Measurements from ENCODE around the gene CASQ2. TPM values are rescaled to one million over a fixed set of nuclear protein-coding genes. Genes with fewer than 3 reads are reported as not detected.
A peak's percentile ranks its signal among the peaks of the same experiment; 100 is the strongest.

Gene CASQ2
- total RNA-seq, 1 experiment from 2014 or later, result not detected

GRCh38 chr1:115791816-115792215 lies 23.3 kb upstream of the CASQ2 start:
- no peak overlapping the region for H3K27ac Mint-ChIP-seq (ENCODE audit: low read depth, unreplicated experiment)
- H3K36me3 Mint-ChIP-seq (ENCODE audit: insufficient read depth, unreplicated experiment), result no peaks in the 10 kb centered on the region
- H3K4me3 Mint-ChIP-seq (ENCODE audit: unreplicated experiment), result no peak overlapping the region
- no peak for TF ChIP-seq CTCF (IDR thresholded peaks at IDR 0.05; ENCODE audit: unreplicated experiment)
- DNase-seq (ENCODE audit: unreplicated experiment), result no peak
- ChIA-PET POLR2A (interaction anchor here (1.9 kb wide), 1 partner anchor 8 kb away, joined by 7 read pairs; no protein-coding TSS in a partner anchor), CTCF (interaction anchor here (0.6 to 1.3 kb wide), 4 partner anchors 17 to 718 kb away, joined by 3 read pairs; no protein-coding TSS in a partner anchor)
- intact Hi-C loops (cut with micrococcal nuclease), result no loop called here
- H3K9me3 Mint-ChIP-seq (ENCODE audit: unreplicated experiment), result no peaks in the 10 kb centered on the region
- H3K4me1 Mint-ChIP-seq (ENCODE audit: insufficient read depth, unreplicated experiment), result peaks cover 6% of the 10 kb centered on the region
- no peaks in the 10 kb centered on the region for H3K27me3 Mint-ChIP-seq (ENCODE audit: insufficient read depth, unreplicated experiment)
- BruUV-seq (replicated peaks), result no TSS peak

GRCh38 chr1:115790846-115791245 lies 22.3 kb upstream of the CASQ2 start:
- no peaks in the 10 kb centered on the region for H3K9me3 Mint-ChIP-seq (ENCODE audit: unreplicated experiment)
- H3K27me3 Mint-ChIP-seq (ENCODE audit: insufficient read depth, unreplicated experiment), result no peaks in the 10 kb centered on the region
- H3K4me1 Mint-ChIP-seq (ENCODE audit: insufficient read depth, unreplicated experiment), result peaks cover 6% of the 10 kb centered on the region
- no peak overlapping the region for H3K4me3 Mint-ChIP-seq (ENCODE audit: unreplicated experiment)
- BruUV-seq (replicated peaks), result no TSS peak
- ChIA-PET POLR2A (interaction anchor here (0.7 to 1.1 kb wide), 3 partner anchors 9 to 229 kb away, joined by 3 read pairs; no protein-coding TSS in a partner anchor), CTCF (interaction anchor here (0.6 to 1.3 kb wide), 5 partner anchors 9 to 238 kb away, joined by 3 to 5 read pairs (median 3); no protein-coding TSS in a partner anchor)
- DNase-seq (ENCODE audit: unreplicated experiment), result no peak
- no peak for TF ChIP-seq CTCF (IDR thresholded peaks at IDR 0.05; ENCODE audit: unreplicated experiment)
- intact Hi-C loops (cut with micrococcal nuclease), result no loop called here
- H3K27ac Mint-ChIP-seq (ENCODE audit: low read depth, unreplicated experiment), result no peak overlapping the region
- no peaks in the 10 kb centered on the region for H3K36me3 Mint-ChIP-seq (ENCODE audit: insufficient read depth, unreplicated experiment)

- ChIA-PET POLR2A (interaction anchor here (0.7 to 1.1 kb wide), 3 partner anchors 9 to 229 kb away, joined by 3 read pairs; no protein-coding TSS in a partner anchor), CTCF (interaction anchor here (0.7 to 1.3 kb wide), 4 partner anchors 9 to 682 kb away, joined by 3 to 5 read pairs (median 3); no protein-coding TSS in a partner anchor)
- no peak overlapping the region for H3K27ac Mint-ChIP-seq (ENCODE audit: low read depth, unreplicated experiment)
- no peak overlapping the region for H3K4me3 Mint-ChIP-seq (ENCODE audit: unreplicated experiment)
- no TSS peak for BruUV-seq (replicated peaks)
- intact Hi-C loops (cut with micrococcal nuclease), result no loop called here
- DNase-seq (ENCODE audit: unreplicated experiment), result no peak
- peaks cover 6% of the 10 kb centered on the region for H3K4me1 Mint-ChIP-seq (ENCODE audit: insufficient read depth, unreplicated experiment)
- H3K27me3 Mint-ChIP-seq (ENCODE audit: insufficient read depth, unreplicated experiment), result no peaks in the 10 kb centered on the region
- H3K9me3 Mint-ChIP-seq (ENCODE audit: unreplicated experiment), result no peaks in the 10 kb centered on the region
- H3K36me3 Mint-ChIP-seq (ENCODE audit: insufficient read depth, unreplicated experiment), result no peaks in the 10 kb centered on the region
- no peak for TF ChIP-seq CTCF (IDR thresholded peaks at IDR 0.05; ENCODE audit: unreplicated experiment)
These were observed 21.8 kb upstream of the CASQ2 start for GRCh38 chr1:115790356-115790755.

- Mint-ChIP-seq H3K4me3 (ENCODE audit: unreplicated experiment) (no peak overlapping the region), H3K36me3 (ENCODE audit: insufficient read depth, unreplicated experiment) (no peaks in the 10 kb centered on the region), H3K4me1 (ENCODE audit: insufficient read depth, unreplicated experiment) (peaks cover 34% of the 10 kb centered on the region), H3K27ac (ENCODE audit: low read depth, unreplicated experiment) (peak overlapping the region; percentile 99), H3K27me3 (ENCODE audit: insufficient read depth, unreplicated experiment) (no peaks in the 10 kb centered on the region), H3K9me3 (ENCODE audit: unreplicated experiment) (peaks cover 6% of the 10 kb centered on the region)
- intact Hi-C loops (cut with micrococcal nuclease), result no loop called here
- BruUV-seq (replicated peaks), result no TSS peak
- ChIA-PET CTCF (interaction anchor here (0.6 to 3.3 kb wide), 9 partner anchors 9 to 1313 kb away, joined by 3 to 30 read pairs (median 4); no protein-coding TSS in a partner anchor), POLR2A (interaction anchor here (0.5 to 3.8 kb wide), 31 partner anchors 9 to 757 kb away, joined by 3 to 64 read pairs (median 5); partner anchors contain the start of genes MAB21L3, SLC22A15 and VANGL1)
- no peak for TF ChIP-seq CTCF (IDR thresholded peaks at IDR 0.05; ENCODE audit: unreplicated experiment)
- DNase-seq (ENCODE audit: unreplicated experiment), result no peak
These were observed 14.8 kb upstream of the CASQ2 start for GRCh38 chr1:115783311-115783710.
